HG03039 (cell line): Measurements from ENCODE around the gene SH3TC1.

Experiments
- ATAC-seq: cut with Tn5 transposase; IDR thresholded peaks from one replicate; pipeline ENCODE4 v1.9.1; 2021; ENCODE audit warnings: mild to moderate bottlenecking, moderate library complexity; ENCODE audit not compliant: unreplicated experiment

SH3TC1 gene

DNA sequence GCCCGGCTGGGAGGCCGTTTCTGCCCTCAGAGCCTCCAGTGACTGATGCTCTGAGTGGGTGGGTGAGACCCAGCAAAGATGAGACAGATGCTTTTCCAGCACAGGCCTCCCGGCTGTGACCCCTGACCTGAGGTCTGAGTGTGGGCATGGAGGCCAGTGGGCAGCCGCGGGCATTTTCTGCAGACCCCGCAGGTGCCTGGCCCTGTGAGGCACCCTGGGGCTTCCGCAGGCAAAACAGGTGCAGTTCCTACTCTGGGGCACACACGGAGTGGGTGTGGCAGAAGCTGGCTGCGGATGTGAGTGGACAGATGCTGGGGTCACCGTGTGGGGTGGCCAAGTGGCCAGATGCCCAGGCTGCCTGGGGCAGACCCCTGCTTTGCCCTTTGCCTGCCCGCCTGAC, 85.3 kb downstream of the SH3TC1 start:
- ATAC-seq: no peak

- no peak for ATAC-seq
These were observed 86.3 kb downstream of the SH3TC1 start for GRCh38 chr4:8285143-8285975.

- no peak for ATAC-seq
These were observed 87.1 kb downstream of the SH3TC1 start for GRCh38 chr4:8285976-8286718.

- no peak for ATAC-seq
These were observed 87.7 kb downstream of the SH3TC1 start for GRCh38 chr4:8286719-8287342.

DNA sequence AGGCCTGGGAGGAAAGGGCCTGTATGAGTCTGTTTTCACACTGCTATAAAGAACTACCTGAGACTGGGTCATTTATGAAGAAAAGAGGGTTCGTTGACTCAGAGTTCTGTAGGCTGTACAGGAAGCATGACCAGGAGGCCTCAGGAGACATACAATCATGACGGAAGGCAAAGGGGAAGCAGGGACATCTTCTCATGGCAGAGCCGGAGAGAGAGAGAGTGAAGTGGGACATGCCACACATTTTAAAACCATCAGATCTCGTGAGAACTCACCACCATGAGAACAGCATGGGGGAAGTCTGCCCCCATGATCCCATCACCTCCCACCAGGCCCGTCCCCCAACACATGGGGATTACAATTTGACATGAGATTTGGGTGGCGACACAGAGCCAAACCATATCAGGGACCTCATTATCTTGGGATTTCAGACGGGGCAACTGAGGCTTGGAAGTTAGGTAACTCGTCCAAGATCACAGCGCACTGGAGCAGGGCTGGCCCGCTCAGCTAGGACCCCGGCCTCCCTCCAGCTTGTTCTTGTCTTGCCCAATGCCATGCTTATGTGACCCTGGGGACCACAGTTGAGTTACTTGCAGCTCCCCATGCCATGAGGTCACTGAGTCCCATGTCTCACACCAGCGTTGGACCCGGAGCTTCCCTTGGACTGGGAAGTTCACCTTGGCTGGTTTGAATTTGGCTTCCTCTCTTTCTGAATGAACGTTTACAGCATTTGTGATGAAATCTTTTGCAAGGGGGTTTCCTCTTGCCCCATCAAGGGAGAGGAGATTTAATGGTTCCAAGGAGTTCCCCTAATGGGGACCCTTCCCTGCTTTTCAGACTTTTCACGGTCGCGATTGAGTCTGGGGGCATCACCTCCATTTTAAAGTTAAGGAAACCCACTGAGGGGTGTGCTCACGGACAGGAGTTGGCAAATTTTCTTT, 88.5 kb downstream of the SH3TC1 start:
- no peak for ATAC-seq

GRCh38 chr4:8289151-8289750, 90.2 kb downstream of the SH3TC1 start:
- no peak for ATAC-seq

GRCh38 chr4:8289956-8290700, 91.0 kb downstream of the SH3TC1 start:
- ATAC-seq: no peak

GRCh38 chr4:8290701-8290970, 91.5 kb downstream of the SH3TC1 start:
- ATAC-seq: no peak
